CD4-positive, CD25-positive, alpha-beta regulatory T cell (primary cell): ENCODE data around the gene REV1. TPM values are rescaled to one million over a fixed set of nuclear protein-coding genes. Genes with fewer than 3 reads are reported as not detected.

ENCODE experiments used
- ATAC-seq, 2 donors: fragments of 150-1000 bp; cut with Tn5 transposase; one replicate each; pipeline ENCODE4 v1.10.0; 2021; ENCODE audit warnings: low read depth in 2 of 2, moderate number of reproducible peaks in 2 of 2, moderate library complexity in 1 of 2
- DNase-seq, 3 donors: peaks; one replicate each; pipeline versions ENCODE4 v3.0.0 to v3.0.0-alpha.2; 2012 to 2022; ENCODE audit warnings: mixed read lengths in 1 of 3
- H3K27ac ChIP-seq: one replicate; pipeline ENCODE4 v1.7.0; 2013; ENCODE audit warnings: mild to moderate bottlenecking, low read length; ENCODE audit not compliant: insufficient read depth, poor library complexity, severe bottlenecking
- H3K27me3 ChIP-seq: one replicate; pipeline ENCODE4 v1.7.0; 2013; ENCODE audit warnings: low read length; ENCODE audit not compliant: control insufficient read depth, insufficient read depth
- H3K36me3 ChIP-seq: one replicate; pipeline ENCODE4 v1.7.0; 2013; ENCODE audit warnings: mild to moderate bottlenecking, low read length, moderate library complexity; ENCODE audit not compliant: control insufficient read depth, insufficient read depth
- H3K4me1 ChIP-seq: 2 replicates; pipeline ENCODE4 v1.7.0; 2013; ENCODE audit warnings: mild to moderate bottlenecking, low read length; ENCODE audit not compliant: insufficient read depth, control insufficient read depth, poor library complexity, severe bottlenecking
- H3K4me3 ChIP-seq: one replicate; pipeline ENCODE4 v1.7.0; 2013; ENCODE audit warnings: low read depth, mild to moderate bottlenecking, low read length, moderate library complexity
- H3K9me3 ChIP-seq, 2 experiments: 1 replicate in 1 of 2; 2 replicates in 1 of 2; pipeline ENCODE4 v1.7.0; 2013; ENCODE audit warnings: low read length in 2 of 2, mild to moderate bottlenecking in 1 of 2, moderate library complexity in 1 of 2; ENCODE audit not compliant: control insufficient read depth in 2 of 2
- H3K27ac Mint-ChIP-seq, 3 donors: one replicate each; pipeline ENCODE4 v1.8.0; 2020 to 2022; ENCODE audit warnings: mild to moderate bottlenecking in 3 of 3, mixed read lengths in 3 of 3, moderate library complexity in 2 of 3
- H3K27me3 Mint-ChIP-seq: one replicate; pipeline ENCODE4 v1.8.0; 2022; ENCODE audit warnings: mild to moderate bottlenecking, mixed read lengths
- H3K36me3 Mint-ChIP-seq: one replicate; pipeline ENCODE4 v1.8.0; 2020; ENCODE audit warnings: mixed read lengths
- H3K4me1 Mint-ChIP-seq, 4 donors: one replicate each; pipeline ENCODE4 v1.8.0; 2020 to 2022; ENCODE audit warnings: mixed read lengths in 4 of 4, mild to moderate bottlenecking in 1 of 4
- H3K4me3 Mint-ChIP-seq, 4 donors: one replicate each; pipeline ENCODE4 v1.8.0; 2020 to 2022; ENCODE audit warnings: mild to moderate bottlenecking in 4 of 4, mixed read lengths in 4 of 4, moderate library complexity in 3 of 4
- H3K9me3 Mint-ChIP-seq, 7 donors: one replicate each; pipeline ENCODE4 v1.8.0; 2020 to 2022; ENCODE audit warnings: mixed read lengths in 7 of 7, mild to moderate bottlenecking in 3 of 7, moderate library complexity in 2 of 7
- polyA plus RNA-seq, 4 donors: library from polyadenylated mRNA; unstranded; fragments of 300-500 nt; fragmentation: Illumina TruSeq; gene quantifications; one replicate each; pipeline ENCODE4 v1.2.3, GENCODE V29; 2021
- total RNA-seq: library from RNA; stranded (reverse); gene quantifications from one replicate; pipeline ENCODE4 v1.2.3, GENCODE V29; 2022

Gene REV1
- total and polyA plus RNA-seq, 5 donors from 2014 or later = 12.4 to 60.3 (median 17.0) TPM

DNA sequence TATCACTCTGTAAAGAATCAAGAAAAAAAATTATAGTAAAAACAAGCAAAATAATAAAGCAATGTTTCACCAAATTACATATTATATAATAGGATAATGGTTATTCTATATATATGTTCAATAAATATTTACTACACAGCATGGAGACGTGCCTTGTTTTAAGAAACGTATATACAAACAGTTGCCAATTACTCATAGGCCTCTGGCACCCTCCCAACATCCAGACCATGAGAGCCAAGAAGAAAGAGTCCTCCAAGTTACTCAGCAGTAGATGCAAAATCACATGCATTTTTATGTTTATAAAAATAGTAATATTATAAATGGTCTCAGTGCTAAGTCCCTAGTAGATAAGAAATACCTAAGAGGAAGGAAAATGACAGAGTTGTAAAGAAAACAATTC lies 64.8 kb downstream of the REV1 start:
- no peaks in the 10 kb centered on the region for H3K4me1 ChIP-seq
- H3K36me3 ChIP-seq = peaks cover 70% of the 10 kb centered on the region
- H3K27me3 ChIP-seq = no peaks in the 10 kb centered on the region
- DNase-seq (no peak), ATAC-seq (no peak)
- peaks cover 0 to 3% (median 0%) of the 10 kb centered on the region in 4 donors for H3K4me1 Mint-ChIP-seq
- no peak overlapping the region for H3K4me3 Mint-ChIP-seq
- H3K27ac ChIP-seq = no peak overlapping the region
- H3K27me3 Mint-ChIP-seq = no peaks in the 10 kb centered on the region
- H3K4me3 ChIP-seq = no peak overlapping the region
- peaks cover 36% of the 10 kb centered on the region for H3K36me3 Mint-ChIP-seq
- H3K27ac Mint-ChIP-seq = no peak overlapping the region
- H3K9me3 ChIP-seq = no peaks in the 10 kb centered on the region
- no peaks in the 10 kb centered on the region for H3K9me3 Mint-ChIP-seq

DNA sequence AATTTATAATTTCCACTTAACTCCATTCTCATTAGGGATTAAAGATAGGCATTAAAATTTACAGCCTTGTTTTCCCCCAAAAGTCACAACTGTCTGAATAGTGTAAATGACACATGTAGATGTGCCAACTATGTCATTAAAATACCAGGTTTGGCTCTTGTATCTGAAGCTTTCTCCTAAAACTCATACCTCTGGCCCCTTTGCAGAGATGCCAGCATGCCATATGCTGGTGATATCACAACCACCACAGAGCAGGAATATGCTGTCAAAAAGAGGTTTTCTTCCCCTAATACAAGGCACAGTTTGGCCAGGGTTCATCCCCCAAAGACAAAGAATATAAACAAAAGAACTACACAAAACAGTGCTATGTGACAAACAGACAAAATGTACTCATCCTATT lies 65.4 kb downstream of the REV1 start:
- H3K4me1 ChIP-seq = no peaks in the 10 kb centered on the region
- Mint-ChIP-seq H3K4me1 (peaks cover 0 to 4% (median 2%) of the 10 kb centered on the region in 4 donors), H3K27me3 (no peaks in the 10 kb centered on the region), H3K27ac (peak overlapping the region in 2 of 3 donors; percentile 67 to 73), H3K9me3 (no peaks in the 10 kb centered on the region), H3K36me3 (peaks cover 42% of the 10 kb centered on the region), H3K4me3 (no peak overlapping the region)
- DNase-seq = no peak
- H3K27ac ChIP-seq = no peak overlapping the region
- H3K4me3 ChIP-seq = no peak overlapping the region
- ATAC-seq = no peak
- peaks cover 76% of the 10 kb centered on the region for H3K36me3 ChIP-seq
- no peaks in the 10 kb centered on the region for H3K27me3 ChIP-seq
- H3K9me3 ChIP-seq = no peaks in the 10 kb centered on the region

DNA sequence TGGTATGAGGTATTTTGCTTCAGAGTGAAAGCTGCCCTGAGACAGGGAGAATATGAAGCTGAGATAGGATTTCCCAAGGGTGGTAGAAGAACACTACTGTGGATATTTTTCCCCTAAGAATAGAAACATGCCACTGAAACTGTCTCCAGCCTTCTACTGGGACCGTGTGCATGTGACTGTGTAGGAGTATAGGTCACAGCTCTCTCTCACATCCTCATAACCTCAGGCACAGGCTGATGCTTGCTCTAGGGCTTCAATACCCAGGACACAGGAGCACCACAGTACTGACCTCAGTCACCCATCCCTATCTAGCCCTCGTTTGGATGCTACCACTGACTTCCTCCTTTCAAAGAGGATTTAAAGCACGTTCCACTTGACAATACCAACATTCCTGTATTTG lies 67.2 kb downstream of the REV1 start:
- peaks cover 46% of the 10 kb centered on the region for H3K36me3 Mint-ChIP-seq

DNA sequence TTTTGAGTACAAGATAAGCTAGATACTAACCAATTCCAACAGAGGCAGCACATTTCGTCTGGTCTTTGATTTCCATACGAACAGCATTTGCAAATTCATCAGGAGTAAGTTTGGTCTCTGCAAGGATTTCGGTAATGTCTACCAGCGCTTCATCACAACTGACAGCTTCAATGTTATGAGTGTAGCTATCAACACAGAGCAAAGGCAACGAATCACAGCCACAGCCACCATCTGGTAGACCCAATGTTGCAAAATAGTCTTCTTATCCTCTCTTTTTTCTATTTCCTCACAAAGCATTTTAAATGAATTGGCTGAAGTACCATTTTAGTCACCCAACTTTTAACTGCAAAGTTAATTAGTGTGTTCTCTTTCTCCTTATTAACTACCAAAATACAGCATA lies 68.3 kb downstream of the REV1 start:
- H3K36me3 ChIP-seq = peaks cover 77% of the 10 kb centered on the region
- H3K4me1 ChIP-seq = no peaks in the 10 kb centered on the region
- H3K9me3 ChIP-seq = no peaks in the 10 kb centered on the region
- peaks cover 0 to 5% (median 0%) of the 10 kb centered on the region in 4 donors for H3K4me1 Mint-ChIP-seq
- ATAC-seq = no peak
- H3K27ac Mint-ChIP-seq = peak overlapping the region in 1 of 3 donors; percentile 48
- H3K4me3 ChIP-seq = no peak overlapping the region
- no peak for DNase-seq
- H3K36me3 Mint-ChIP-seq = peaks cover 48% of the 10 kb centered on the region
- no peak overlapping the region for H3K27ac ChIP-seq
- peaks cover 0 to 1% (median 0%) of the 10 kb centered on the region in 7 donors for H3K9me3 Mint-ChIP-seq
- no peaks in the 10 kb centered on the region for H3K27me3 ChIP-seq
- no peaks in the 10 kb centered on the region for H3K27me3 Mint-ChIP-seq
- no peak overlapping the region for H3K4me3 Mint-ChIP-seq

More for the DNA sequence above, 67.2 kb downstream of the REV1 start:
- no peaks in the 10 kb centered on the region for H3K9me3 Mint-ChIP-seq
- H3K4me1 Mint-ChIP-seq = peaks cover 0 to 5% (median 2%) of the 10 kb centered on the region in 4 donors
- peak overlapping the region in 1 of 3 donors; percentile 82 for H3K27ac Mint-ChIP-seq
- Histone ChIP-seq H3K4me3 (no peak overlapping the region), H3K36me3 (peaks cover 77% of the 10 kb centered on the region), H3K27me3 (no peaks in the 10 kb centered on the region), H3K27ac (no peak overlapping the region), H3K4me1 (no peaks in the 10 kb centered on the region), H3K9me3 (no peaks in the 10 kb centered on the region)
- ATAC-seq (no peak), DNase-seq (no peak)
- no peak overlapping the region for H3K4me3 Mint-ChIP-seq
- H3K27me3 Mint-ChIP-seq = no peaks in the 10 kb centered on the region

DNA sequence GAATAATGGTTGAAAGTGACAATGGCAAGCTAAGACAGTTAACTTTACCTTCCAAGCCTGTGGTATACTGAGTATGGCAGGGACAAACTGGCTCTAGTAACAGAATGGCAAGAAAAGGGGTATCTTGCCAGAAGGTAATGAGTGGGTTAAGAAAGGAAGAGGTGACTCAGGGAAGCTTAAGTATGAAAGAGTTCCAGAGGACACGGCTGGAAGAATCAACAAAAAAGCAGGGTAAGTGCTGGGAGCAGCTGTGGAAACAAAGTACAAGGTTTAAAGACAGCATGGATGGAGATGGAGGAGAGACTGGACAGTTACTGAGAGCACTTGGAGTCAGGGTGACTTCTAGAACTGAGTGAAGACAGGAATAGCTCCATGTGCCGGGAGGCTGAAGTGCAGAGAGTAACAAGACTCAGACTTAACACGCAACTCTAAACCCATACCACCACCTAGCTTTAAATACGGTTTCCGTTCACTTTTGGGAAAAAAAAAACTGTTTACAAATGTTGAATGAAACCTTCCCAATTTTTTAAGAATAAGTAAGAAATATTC lies 69.0 kb downstream of the REV1 start:
- no peaks in the 10 kb centered on the region for H3K4me1 ChIP-seq
- no peaks in the 10 kb centered on the region for H3K27me3 ChIP-seq
- ATAC-seq (no peak), DNase-seq (no peak)
- no peak overlapping the region for H3K4me3 ChIP-seq
- no peak overlapping the region for H3K27ac ChIP-seq
- peak overlapping the region in 2 of 3 donors; percentile 15 to 48 for H3K27ac Mint-ChIP-seq
- H3K4me3 Mint-ChIP-seq = no peak overlapping the region
- H3K4me1 Mint-ChIP-seq = peaks cover 0 to 5% (median 0%) of the 10 kb centered on the region in 4 donors
- H3K36me3 Mint-ChIP-seq = peaks cover 54% of the 10 kb centered on the region
- no peaks in the 10 kb centered on the region for H3K9me3 ChIP-seq
- no peaks in the 10 kb centered on the region for H3K27me3 Mint-ChIP-seq
- H3K36me3 ChIP-seq = peaks cover 83% of the 10 kb centered on the region
- peaks cover 0 to 1% (median 0%) of the 10 kb centered on the region in 7 donors for H3K9me3 Mint-ChIP-seq

DNA sequence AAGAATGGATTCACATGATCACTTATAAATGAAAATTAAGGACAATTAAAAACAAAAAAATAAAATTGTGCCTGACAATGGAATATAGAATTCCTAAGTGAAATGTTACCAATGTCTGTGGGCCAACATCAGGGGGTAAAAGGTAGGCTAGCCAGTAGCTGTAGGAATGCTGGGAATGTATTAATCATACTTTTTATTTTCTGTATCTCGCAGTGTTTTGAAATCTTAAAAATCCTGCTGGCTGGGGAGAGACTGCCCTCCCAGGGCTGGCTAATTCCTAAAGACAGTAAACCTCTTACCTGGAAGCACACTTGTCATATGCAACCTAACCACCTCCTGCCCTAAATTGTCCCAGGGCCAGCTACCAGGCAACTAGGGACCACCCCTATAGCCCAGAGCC lies 69.8 kb downstream of the REV1 start:
- no peak overlapping the region for H3K27ac ChIP-seq
- H3K36me3 ChIP-seq = peaks cover 80% of the 10 kb centered on the region
- peaks cover 0 to 5% (median 0%) of the 10 kb centered on the region in 4 donors for H3K4me1 Mint-ChIP-seq
- H3K27ac Mint-ChIP-seq = peak overlapping the region in 2 of 3 donors; percentile 48 to 66
- no peaks in the 10 kb centered on the region for H3K27me3 Mint-ChIP-seq
- H3K36me3 Mint-ChIP-seq = peaks cover 59% of the 10 kb centered on the region
- no peak overlapping the region for H3K4me3 Mint-ChIP-seq
- peaks cover 0 to 1% (median 0%) of the 10 kb centered on the region in 7 donors for H3K9me3 Mint-ChIP-seq
- no peak overlapping the region for H3K4me3 ChIP-seq
- H3K27me3 ChIP-seq = no peaks in the 10 kb centered on the region
- ATAC-seq = no peak
- no peaks in the 10 kb centered on the region for H3K4me1 ChIP-seq
- H3K9me3 ChIP-seq = no peaks in the 10 kb centered on the region
- DNase-seq = no peak

DNA sequence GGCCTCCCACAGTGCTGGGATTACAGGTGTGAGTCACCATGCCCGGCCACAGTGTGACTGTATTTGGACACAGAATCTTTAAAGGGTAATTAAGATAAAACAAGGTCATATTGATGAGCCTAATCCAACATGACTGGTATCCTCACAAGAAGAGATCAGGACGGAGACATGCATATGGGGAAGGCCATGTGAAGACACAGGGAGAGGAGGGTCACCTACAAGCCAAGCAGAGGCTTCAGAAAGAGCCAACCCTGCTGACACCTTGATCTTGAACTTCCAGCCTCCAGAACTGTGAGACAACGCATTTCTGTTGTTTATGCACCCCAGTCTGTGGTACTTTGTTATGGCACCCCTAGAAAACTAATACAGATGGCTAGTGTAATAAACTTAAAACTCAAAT lies 72.4 kb downstream of the REV1 start:
- peaks cover 72% of the 10 kb centered on the region for H3K36me3 ChIP-seq
- H3K9me3 ChIP-seq = no peaks in the 10 kb centered on the region
- H3K36me3 Mint-ChIP-seq = peaks cover 63% of the 10 kb centered on the region
- no peak overlapping the region for H3K27ac ChIP-seq
- H3K9me3 Mint-ChIP-seq = peaks cover 0 to 1% (median 0%) of the 10 kb centered on the region in 7 donors
- no peak overlapping the region for H3K4me3 Mint-ChIP-seq
- H3K4me1 Mint-ChIP-seq = peaks cover 0 to 5% (median 0%) of the 10 kb centered on the region in 4 donors
- H3K4me3 ChIP-seq = no peak overlapping the region
- H3K4me1 ChIP-seq = no peaks in the 10 kb centered on the region
- peak overlapping the region in 1 of 3 donors; percentile 78 for H3K27ac Mint-ChIP-seq
- H3K27me3 Mint-ChIP-seq = no peaks in the 10 kb centered on the region
- DNase-seq (no peak), ATAC-seq (no peak)
- H3K27me3 ChIP-seq = no peaks in the 10 kb centered on the region

DNA sequence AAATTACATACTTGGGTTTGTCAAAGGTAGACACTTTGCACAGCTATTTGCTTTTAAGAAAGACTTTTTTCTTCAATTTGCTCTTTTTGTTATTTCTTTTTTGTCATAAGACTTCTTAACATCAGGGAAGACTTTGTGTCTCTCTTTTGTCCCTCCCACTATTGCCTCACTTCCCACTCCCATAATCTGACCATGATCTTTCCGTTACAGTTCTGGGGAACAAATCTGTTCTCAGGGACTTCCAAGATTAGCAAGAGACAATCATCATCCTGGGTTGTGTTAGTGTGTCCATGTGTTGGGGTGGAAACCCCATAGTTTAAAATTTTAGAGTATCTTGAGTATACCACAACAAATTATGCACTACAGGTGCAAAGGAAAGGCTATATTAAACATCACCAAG lies 75.3 kb downstream of the REV1 start:
- Histone ChIP-seq H3K36me3 (peaks cover 61% of the 10 kb centered on the region), H3K27ac (no peak overlapping the region), H3K4me1 (no peaks in the 10 kb centered on the region), H3K9me3 (no peaks in the 10 kb centered on the region), H3K4me3 (no peak overlapping the region), H3K27me3 (no peaks in the 10 kb centered on the region)
- ATAC-seq = no peak
- H3K27me3 Mint-ChIP-seq = no peaks in the 10 kb centered on the region
- peaks cover 0 to 3% (median 0%) of the 10 kb centered on the region in 4 donors for H3K4me1 Mint-ChIP-seq
- H3K36me3 Mint-ChIP-seq = peaks cover 48% of the 10 kb centered on the region
- H3K9me3 Mint-ChIP-seq = peaks cover 0 to 1% (median 0%) of the 10 kb centered on the region in 7 donors
- H3K27ac Mint-ChIP-seq = peak overlapping the region in 2 of 3 donors; percentile 8 to 20
- DNase-seq = no peak
- H3K4me3 Mint-ChIP-seq = no peak overlapping the region
